Activated CD4-positive, alpha-beta T cell treated with anti-CD3 and anti-CD28 coated beads, Interleukin-2, amount 10 ng/mL, durations not matched to agents 24 days and 14 days (primary cell): ENCODE measurements around the gene PPP1R9B. TPM values are rescaled to one million over a fixed set of nuclear protein-coding genes. Genes with fewer than 3 reads are reported as not detected.

Source experiments
- DNase-seq: peaks from one replicate; pipeline ENCODE4 v3.0.0; 2022
- H3K27ac Mint-ChIP-seq: one replicate; pipeline ENCODE4 v1.8.0; 2022; ENCODE audit warnings: mild to moderate bottlenecking, mixed read lengths
- H3K27me3 Mint-ChIP-seq: one replicate; pipeline ENCODE4 v1.8.0; 2022; ENCODE audit warnings: mixed read lengths
- H3K36me3 Mint-ChIP-seq: one replicate; pipeline ENCODE4 v1.8.0; 2022; ENCODE audit warnings: low read depth, mild to moderate bottlenecking, mixed read lengths
- H3K4me1 Mint-ChIP-seq: one replicate; pipeline ENCODE4 v1.8.0; 2021; ENCODE audit warnings: mixed read lengths
- H3K4me3 Mint-ChIP-seq: one replicate; pipeline ENCODE4 v1.8.0; 2022; ENCODE audit warnings: mild to moderate bottlenecking, moderate library complexity, mixed read lengths
- H3K9me3 Mint-ChIP-seq: one replicate; pipeline ENCODE4 v1.8.0; 2021; ENCODE audit warnings: mixed read lengths
- intact Hi-C: fragments of 100-400 bp; cut with micrococcal nuclease; formaldehyde crosslinking; loops from one replicate; pipeline ENCODE4 v1.15.1; 2023
- total RNA-seq: library from RNA; stranded (reverse); gene quantifications from 2 replicates; pipeline ENCODE4 v1.2.3, GENCODE V29; 2022

Gene PPP1R9B
- total RNA-seq, 1 donor from 2014 or later = 91.3 TPM

DNA sequence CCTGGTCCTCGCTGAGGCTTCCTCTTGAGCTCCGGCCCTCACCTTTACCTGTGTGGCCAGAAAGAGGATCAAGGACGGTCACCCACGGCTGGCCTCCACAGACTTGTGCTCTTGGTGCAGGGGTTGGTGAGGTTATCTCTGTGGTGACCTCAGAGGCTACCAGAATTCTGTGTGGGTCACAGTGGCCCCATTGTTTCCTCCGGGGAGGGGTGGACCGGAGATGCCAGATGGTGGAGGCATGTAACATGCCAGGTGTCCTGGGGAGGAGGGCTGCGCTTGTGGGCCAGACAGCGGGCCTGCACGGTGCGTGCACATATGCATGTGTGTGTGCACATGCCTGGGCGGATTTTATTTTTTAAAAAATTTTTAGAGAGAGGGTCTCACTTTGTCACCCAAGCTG is 21.7 kb upstream of the PPP1R9B start:
- H3K27ac Mint-ChIP-seq = no peak overlapping the region
- no peak for DNase-seq
- no peaks in the 10 kb centered on the region for H3K9me3 Mint-ChIP-seq
- peaks cover 3% of the 10 kb centered on the region for H3K27me3 Mint-ChIP-seq
- intact Hi-C loops = no loop called here
- peaks cover 12% of the 10 kb centered on the region for H3K4me1 Mint-ChIP-seq
- no peak overlapping the region for H3K4me3 Mint-ChIP-seq
- no peaks in the 10 kb centered on the region for H3K36me3 Mint-ChIP-seq

DNA sequence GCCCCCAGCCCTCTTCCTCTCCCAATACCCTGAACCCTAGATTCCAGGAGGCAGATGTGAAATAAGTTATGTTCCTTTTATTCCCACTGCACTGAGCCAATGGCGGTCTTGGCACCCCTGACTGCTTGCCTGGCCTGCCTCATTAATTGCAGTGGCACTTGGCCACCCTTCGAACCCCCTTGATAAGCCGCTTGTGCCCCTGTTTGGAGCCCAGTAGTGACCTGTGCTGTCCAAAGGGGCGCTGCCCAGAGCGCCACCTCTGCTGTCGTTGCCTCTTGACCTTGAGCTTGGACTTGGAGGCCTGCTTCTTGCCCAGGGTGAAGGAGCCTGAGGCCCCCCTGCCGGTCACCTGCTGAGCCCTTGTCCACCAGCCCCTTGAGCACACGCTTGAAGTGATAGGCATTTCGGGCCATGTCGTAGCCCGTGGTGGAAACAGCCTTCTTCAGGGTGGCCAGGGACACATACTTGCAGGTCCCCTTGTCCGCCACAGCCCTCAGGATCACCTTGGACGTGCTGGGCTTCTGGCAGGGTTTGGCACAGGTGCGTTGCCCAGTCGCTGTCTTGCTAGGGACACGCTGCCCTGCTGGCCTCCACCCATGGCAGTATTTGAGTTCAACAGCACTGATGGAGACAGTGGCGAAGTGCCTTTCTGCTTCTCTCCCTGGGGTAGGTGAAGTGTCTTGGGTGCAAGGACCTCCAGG is 21.0 kb upstream of the PPP1R9B start:
- Mint-ChIP-seq H3K27me3 (peaks cover 3% of the 10 kb centered on the region), H3K27ac (no peak overlapping the region), H3K4me1 (peaks cover 12% of the 10 kb centered on the region), H3K9me3 (no peaks in the 10 kb centered on the region), H3K4me3 (no peak overlapping the region), H3K36me3 (no peaks in the 10 kb centered on the region)
- DNase-seq = no peak
- intact Hi-C loops = no loop called here

DNA sequence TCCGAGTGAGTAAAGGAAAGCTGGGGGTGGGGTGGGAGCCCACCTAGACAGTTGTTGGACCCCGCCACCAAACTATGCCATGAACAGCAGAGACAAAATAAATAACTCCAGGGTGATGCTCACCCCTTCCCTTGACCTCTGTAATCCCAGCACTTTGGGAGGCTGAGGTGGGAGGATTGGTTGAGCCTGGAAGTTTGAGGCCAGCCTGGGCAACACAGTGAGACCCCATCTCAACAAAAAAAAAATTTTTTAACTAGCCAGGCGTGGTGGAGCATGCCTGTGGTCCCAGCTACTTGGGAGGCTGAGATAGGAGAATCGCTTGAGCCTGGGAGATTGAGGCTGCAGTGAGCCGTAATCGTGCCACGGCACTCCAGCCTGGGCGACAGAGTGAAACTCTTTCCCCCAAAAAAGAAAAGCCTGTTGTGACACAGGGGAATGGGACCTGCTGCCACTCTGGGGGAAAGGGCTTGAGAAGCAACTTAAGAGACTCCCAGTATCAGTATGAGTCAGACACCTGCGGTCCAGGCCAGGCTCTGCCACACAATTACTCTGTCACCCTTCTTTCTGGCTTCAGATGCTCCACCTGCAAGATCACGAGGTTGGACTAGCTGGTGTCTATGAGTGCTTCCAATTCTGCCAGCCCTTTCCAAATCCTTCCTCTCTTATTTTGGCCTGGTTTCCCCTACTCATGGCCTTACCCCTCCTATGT is 20.3 kb upstream of the PPP1R9B start:
- no peak overlapping the region for H3K27ac Mint-ChIP-seq
- intact Hi-C loops = no loop called here
- peak; percentile 72 for DNase-seq

DNA sequence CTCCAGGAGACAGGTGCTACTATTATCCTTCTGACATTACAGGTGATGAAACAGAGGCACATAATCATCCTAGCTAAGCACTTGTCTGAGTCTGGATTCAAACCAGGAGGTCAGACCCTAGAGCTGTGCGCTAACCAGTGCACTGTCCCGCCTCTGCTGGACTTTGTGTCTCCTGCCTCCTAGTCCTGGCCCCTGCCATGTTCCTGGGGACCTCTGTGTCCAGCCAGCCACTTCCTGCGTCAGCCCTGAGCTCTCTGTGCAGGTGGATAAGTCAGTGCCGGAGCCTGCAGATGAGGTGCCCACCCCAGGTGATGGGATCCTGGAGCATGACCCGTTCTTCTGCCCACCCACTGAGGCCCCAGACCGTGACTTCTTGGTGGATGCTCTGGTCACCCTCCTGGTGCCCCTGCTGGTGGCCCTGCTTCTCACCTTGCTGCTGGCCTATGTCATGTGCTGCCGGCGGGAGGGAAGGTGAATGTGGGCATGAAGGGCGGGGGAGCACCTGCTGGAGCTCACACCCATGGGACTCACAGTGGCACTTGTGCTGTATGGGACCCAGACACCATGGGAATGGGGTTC is 19.5 kb upstream of the PPP1R9B start:
- Mint-ChIP-seq H3K27ac (no peak overlapping the region), H3K9me3 (no peaks in the 10 kb centered on the region), H3K36me3 (no peaks in the 10 kb centered on the region), H3K4me1 (peaks cover 12% of the 10 kb centered on the region), H3K4me3 (no peak overlapping the region), H3K27me3 (peaks cover 3% of the 10 kb centered on the region)
- DNase-seq = no peak
- intact Hi-C loops = loop anchor here (1.0 kb wide), 2 partner anchors 28 to 127 kb away; no protein-coding TSS in a partner anchor

More for the DNA sequence above, 20.3 kb upstream of the PPP1R9B start:
- no peaks in the 10 kb centered on the region for H3K36me3 Mint-ChIP-seq
- peaks cover 3% of the 10 kb centered on the region for H3K27me3 Mint-ChIP-seq
- H3K4me3 Mint-ChIP-seq = no peak overlapping the region
- peaks cover 12% of the 10 kb centered on the region for H3K4me1 Mint-ChIP-seq
- no peaks in the 10 kb centered on the region for H3K9me3 Mint-ChIP-seq

DNA sequence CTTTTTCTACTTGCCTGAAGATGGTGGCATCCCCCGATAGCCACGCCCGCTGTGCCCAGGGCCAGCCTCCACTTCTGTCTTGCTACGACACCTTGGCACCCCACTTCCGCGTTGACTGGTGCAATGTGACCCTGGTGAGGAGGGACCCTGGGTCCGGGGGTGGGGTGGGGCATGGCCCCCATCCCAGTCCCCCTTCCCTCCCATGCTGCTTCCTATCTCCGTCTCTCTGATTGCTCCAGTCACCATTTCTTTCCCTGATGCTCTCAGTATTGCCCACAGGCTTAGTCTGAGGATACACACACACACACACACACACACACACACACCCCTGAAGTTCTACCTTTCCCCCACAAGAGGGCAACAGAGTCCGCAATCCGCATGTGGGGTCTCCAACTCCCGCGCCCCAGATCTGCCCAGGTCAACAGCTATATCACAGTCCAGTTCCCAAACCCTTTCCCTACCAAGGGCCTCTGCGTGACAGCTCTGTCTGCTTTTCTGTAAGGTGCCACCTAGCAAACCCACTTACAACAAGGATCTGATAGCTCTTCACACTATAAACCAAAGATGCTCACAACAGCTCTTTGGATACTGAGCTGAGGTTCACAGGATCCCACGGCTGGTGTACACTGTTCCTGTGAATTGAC is 18.8 kb upstream of the PPP1R9B start:
- intact Hi-C loops = loop anchor here (1.0 kb wide), 2 partner anchors 29 to 128 kb away; no protein-coding TSS in a partner anchor
- Mint-ChIP-seq H3K9me3 (no peaks in the 10 kb centered on the region), H3K36me3 (no peaks in the 10 kb centered on the region), H3K27ac (peak overlapping the region; percentile 65), H3K27me3 (peaks cover 3% of the 10 kb centered on the region), H3K4me3 (peak overlapping the region; percentile 34), H3K4me1 (peaks cover 12% of the 10 kb centered on the region)
- peak; percentile 89 for DNase-seq

DNA sequence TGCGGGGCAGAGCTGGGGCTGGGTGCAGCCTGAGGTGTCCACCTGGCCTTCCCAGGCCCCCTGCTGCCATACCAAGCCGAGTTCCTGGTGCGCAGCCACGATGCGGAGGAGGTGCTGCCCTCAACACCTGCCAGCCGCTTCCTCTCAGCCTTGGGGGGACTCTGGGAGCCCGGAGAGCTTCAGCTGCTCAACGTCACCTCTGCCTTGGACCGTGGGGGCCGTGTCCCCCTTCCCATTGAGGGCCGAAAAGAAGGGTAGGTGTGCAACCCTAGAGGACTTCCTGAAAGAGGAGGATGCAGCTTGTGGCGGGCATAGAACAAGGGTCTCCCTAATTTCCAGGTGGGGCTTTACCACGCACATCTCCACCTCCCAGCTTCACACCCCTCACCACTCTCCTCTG is 17.8 kb upstream of the PPP1R9B start:
- H3K4me3 Mint-ChIP-seq = no peak overlapping the region
- H3K36me3 Mint-ChIP-seq = no peaks in the 10 kb centered on the region
- no peak overlapping the region for H3K27ac Mint-ChIP-seq
- intact Hi-C loops = no loop called here
- H3K4me1 Mint-ChIP-seq = peaks cover 19% of the 10 kb centered on the region
- H3K27me3 Mint-ChIP-seq = peaks cover 3% of the 10 kb centered on the region
- DNase-seq = no peak
- H3K9me3 Mint-ChIP-seq = no peaks in the 10 kb centered on the region

DNA sequence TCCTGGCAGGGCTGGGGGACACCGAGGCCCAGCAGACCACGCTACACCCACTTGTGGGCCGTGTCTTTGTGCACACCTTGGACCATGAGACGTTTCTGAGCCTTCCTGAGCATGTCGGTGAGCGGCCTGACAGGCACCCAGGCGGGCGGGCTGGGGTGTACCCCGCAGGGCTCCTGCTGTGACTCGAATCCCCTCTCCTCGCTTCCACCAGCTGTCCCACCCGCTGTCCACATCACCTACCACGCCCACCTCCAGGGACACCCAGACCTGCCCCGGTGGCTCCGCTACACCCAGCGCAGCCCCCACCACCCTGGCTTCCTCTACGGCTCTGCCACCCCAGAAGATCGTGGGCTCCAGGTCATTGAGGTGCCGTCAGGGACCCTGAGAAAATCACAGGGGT is 16.9 kb upstream of the PPP1R9B start:
- Mint-ChIP-seq H3K4me1 (peaks cover 22% of the 10 kb centered on the region), H3K27me3 (peaks cover 3% of the 10 kb centered on the region), H3K36me3 (peaks cover 3% of the 10 kb centered on the region), H3K4me3 (no peak overlapping the region), H3K9me3 (no peaks in the 10 kb centered on the region), H3K27ac (no peak overlapping the region)
- intact Hi-C loops = no loop called here
- no peak for DNase-seq

DNA sequence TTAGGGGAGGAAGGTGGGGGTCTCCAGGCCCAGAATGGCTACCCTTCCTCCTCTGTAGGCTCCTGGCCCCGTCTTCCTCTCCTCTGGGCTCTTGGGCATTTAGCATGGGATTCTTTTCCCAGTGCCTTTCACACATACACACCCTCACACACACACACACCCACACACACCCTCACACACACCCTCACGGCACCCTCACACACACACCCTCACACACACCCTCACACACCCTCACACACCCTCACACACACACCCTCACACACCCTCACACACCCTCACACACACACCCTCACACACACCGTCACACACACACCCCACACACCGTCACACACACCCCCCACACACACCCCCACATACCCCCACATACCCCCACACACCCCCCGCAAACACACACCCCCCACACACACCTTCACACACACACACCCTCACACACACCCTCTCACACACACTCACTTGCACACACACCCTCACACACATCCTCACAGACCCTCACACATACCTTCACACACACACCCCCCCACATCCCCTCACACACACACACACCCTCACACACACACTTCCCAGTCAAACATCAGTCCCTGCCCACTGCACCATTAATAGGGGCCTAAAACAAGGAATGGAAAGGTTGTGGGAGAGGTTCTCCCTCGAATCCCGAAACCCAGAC is 16.2 kb upstream of the PPP1R9B start:
- DNase-seq = no peak
- peaks cover 3% of the 10 kb centered on the region for H3K27me3 Mint-ChIP-seq
- no peak overlapping the region for H3K27ac Mint-ChIP-seq
- intact Hi-C loops = no loop called here
- H3K4me1 Mint-ChIP-seq = peaks cover 30% of the 10 kb centered on the region
- no peak overlapping the region for H3K4me3 Mint-ChIP-seq
- H3K36me3 Mint-ChIP-seq = peaks cover 6% of the 10 kb centered on the region
- H3K9me3 Mint-ChIP-seq = no peaks in the 10 kb centered on the region

DNA sequence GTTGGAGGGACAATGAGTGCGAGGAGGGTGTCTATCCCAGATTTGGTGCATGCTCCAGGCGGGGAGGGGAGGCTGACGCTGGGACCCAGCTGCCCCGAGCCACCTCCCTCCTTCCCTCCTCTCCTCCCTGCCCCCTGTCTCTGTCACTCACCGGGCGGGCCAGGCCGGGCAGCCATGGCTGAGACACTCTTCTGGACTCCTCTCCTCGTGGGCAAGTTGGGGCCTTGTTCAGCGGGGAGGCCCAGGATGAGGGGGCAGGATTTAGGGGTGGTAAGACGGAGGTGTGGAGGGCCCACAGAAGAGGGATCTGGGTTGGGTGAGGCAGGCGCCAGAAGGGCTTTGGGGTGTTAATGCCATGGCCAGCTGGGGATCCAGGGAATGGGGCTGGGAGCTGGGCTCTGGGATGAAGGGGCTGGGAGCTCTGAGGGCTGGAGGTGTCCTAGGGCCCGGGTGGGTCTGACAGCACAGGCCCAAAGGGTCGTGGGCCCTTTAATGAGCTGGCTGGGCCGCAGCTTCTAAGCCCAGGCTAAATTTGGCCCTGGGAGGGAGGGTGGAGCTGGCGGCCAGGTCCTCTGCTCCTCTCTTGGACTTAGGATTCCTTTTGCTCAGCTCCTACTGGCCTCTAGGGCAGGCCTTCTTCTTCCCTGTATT is 15.5 kb upstream of the PPP1R9B start, which contains the start of gene SGCA:
SGCA (plus strand) TSS at position 139 of the 651 bp plus-strand sequence; CDS start at position 175, 36 bp downstream.
- intact Hi-C loops = no loop called here
- H3K27ac Mint-ChIP-seq = no peak within 1 kb of the TSS

DNA sequence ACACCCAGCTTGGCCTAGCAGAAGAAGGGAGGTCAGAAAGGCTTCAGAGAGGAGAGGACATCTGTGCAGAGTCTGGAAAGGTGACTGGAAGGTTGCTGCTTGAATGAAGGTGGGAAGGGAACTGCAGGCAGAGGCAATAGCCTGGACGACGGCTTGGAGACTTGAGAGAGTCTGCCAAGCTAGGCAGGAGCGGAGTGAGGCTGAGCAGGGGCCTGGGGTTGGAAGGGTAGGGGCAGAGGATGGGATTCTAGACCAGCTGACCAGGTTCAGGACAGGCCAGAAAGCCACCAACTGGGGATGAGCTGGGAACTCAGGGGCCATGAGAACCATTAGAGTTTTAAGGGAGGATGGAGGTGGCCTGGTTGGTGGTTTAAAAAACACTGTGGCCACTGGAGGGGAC is 15.0 kb upstream of the PPP1R9B start:
- H3K9me3 Mint-ChIP-seq = no peaks in the 10 kb centered on the region
- H3K36me3 Mint-ChIP-seq = peaks cover 7% of the 10 kb centered on the region
- peaks cover 7% of the 10 kb centered on the region for H3K27me3 Mint-ChIP-seq
- H3K27ac Mint-ChIP-seq = no peak overlapping the region
- no peak for DNase-seq
- intact Hi-C loops = no loop called here
- no peak overlapping the region for H3K4me3 Mint-ChIP-seq
- peaks cover 33% of the 10 kb centered on the region for H3K4me1 Mint-ChIP-seq

More for the DNA sequence above, 15.5 kb upstream of the PPP1R9B start, which contains the start of gene SGCA:
- H3K9me3 Mint-ChIP-seq = no peaks in the 10 kb centered on the region
- peaks cover 30% of the 10 kb centered on the region for H3K4me1 Mint-ChIP-seq
- DNase-seq = no peak
- peaks cover 7% of the 10 kb centered on the region for H3K36me3 Mint-ChIP-seq
- H3K4me3 Mint-ChIP-seq = no peak within 1 kb of the TSS
- H3K27me3 Mint-ChIP-seq = peaks cover 4% of the 10 kb centered on the region

DNA sequence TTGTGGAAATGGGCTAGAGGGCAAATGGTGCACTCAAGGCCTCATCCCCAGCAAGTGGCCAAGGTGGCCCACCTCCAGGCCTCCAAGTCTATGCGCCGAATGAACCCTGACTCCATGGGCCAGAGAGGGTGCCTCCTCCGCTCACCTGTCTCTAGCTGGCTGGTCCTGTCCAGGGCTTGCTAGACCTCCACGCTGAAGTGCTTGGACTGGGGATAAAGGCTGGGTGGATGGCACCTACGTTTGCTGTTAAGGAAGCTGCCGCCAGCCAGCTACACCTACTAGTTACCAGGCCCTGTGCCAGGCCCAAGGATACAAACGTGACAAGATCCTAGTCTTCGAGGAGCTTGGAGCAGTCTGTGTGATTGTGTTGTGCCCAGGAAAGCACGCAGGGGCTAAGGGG is 14.6 kb upstream of the PPP1R9B start:
- H3K4me3 Mint-ChIP-seq = no peak overlapping the region
- no peak overlapping the region for H3K27ac Mint-ChIP-seq
- no peaks in the 10 kb centered on the region for H3K9me3 Mint-ChIP-seq
- no peak for DNase-seq
- peaks cover 7% of the 10 kb centered on the region for H3K27me3 Mint-ChIP-seq
- intact Hi-C loops = no loop called here
- H3K4me1 Mint-ChIP-seq = peaks cover 33% of the 10 kb centered on the region
- peaks cover 7% of the 10 kb centered on the region for H3K36me3 Mint-ChIP-seq

DNA sequence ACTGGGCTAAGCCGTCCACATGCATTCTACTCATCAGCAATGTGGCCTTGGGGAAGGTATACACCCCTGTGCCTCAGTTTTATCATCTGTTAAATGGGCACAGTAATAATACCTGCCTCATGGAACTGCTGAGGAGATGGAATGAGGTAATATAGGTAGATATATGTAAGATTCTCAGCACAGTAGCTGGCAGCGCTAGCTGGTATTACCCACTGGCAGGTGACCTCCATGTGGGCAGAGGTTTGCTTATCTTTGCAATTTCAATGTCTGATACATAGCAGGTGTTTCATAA is 14.2 kb upstream of the PPP1R9B start:
- H3K27ac Mint-ChIP-seq = no peak overlapping the region
- H3K4me1 Mint-ChIP-seq = peaks cover 33% of the 10 kb centered on the region
- no peak overlapping the region for H3K4me3 Mint-ChIP-seq
- DNase-seq = no peak
- no peaks in the 10 kb centered on the region for H3K9me3 Mint-ChIP-seq
- intact Hi-C loops = no loop called here
- peaks cover 7% of the 10 kb centered on the region for H3K36me3 Mint-ChIP-seq
- peaks cover 7% of the 10 kb centered on the region for H3K27me3 Mint-ChIP-seq
